HUDEP-2 (cell line): ENCODE measurements around the gene ARHGAP24.
"Not testable (repeated sequence)": the region's sequence is repeated elsewhere in the genome, so short reads cannot be mapped to it uniquely, and the experiment has no call there.

Experiments used
- DNase-seq, 76 experiments: peaks; one replicate each; lab custom pipeline; 2025; ENCODE audit not compliant: unreplicated experiment in 76 of 76; lab: John Stamatoyannopoulos, UW

ARHGAP24 gene

GRCh38 chr4:85938062-85938461 lies 463.1 kb downstream of the ARHGAP24 start:
- no peak for DNase-seq

GRCh38 chr4:85938902-85939301 lies 464.0 kb downstream of the ARHGAP24 start:
- DNase-seq: no peak

- no peak for DNase-seq
Measured at GRCh38 chr4:85939595-85939994, 464.6 kb downstream of the ARHGAP24 start.

GRCh38 chr4:85940151-85940550 lies 465.2 kb downstream of the ARHGAP24 start:
- DNase-seq: no peak

GRCh38 chr4:85942107-85942506 lies 467.2 kb downstream of the ARHGAP24 start:
- no peak for DNase-seq

GRCh38 chr4:85946821-85947220 lies 471.9 kb downstream of the ARHGAP24 start:
- DNase-seq: no peak

GRCh38 chr4:85951099-85951498 lies 476.1 kb downstream of the ARHGAP24 start:
- no peak for DNase-seq

GRCh38 chr4:85952528-85952927 lies 477.6 kb downstream of the ARHGAP24 start:
- DNase-seq: no peak

GRCh38 chr4:85952972-85953650 lies 478.2 kb downstream of the ARHGAP24 start:
- DNase-seq: no peak

GRCh38 chr4:85953651-85954018 lies 478.7 kb downstream of the ARHGAP24 start:
- DNase-seq: no peak

GRCh38 chr4:85955620-85956292 lies 480.8 kb downstream of the ARHGAP24 start:
- no peak for DNase-seq

GRCh38 chr4:85956293-85956945 lies 481.5 kb downstream of the ARHGAP24 start:
- no peak for DNase-seq

- no peak for DNase-seq
Measured at GRCh38 chr4:85961887-85962286, 486.9 kb downstream of the ARHGAP24 start.

GRCh38 chr4:85963231-85963630 lies 488.3 kb downstream of the ARHGAP24 start:
- DNase-seq: no peak

GRCh38 chr4:85964298-85964697 lies 489.3 kb downstream of the ARHGAP24 start:
- no peak for DNase-seq

GRCh38 chr4:85965017-85965416 lies 490.1 kb downstream of the ARHGAP24 start:
- DNase-seq: not testable (repeated sequence)

GRCh38 chr4:85965529-85965928 lies 490.6 kb downstream of the ARHGAP24 start:
- no peak for DNase-seq

GRCh38 chr4:85966373-85966772 lies 491.4 kb downstream of the ARHGAP24 start:
- DNase-seq: no peak

- DNase-seq: no peak
Measured at GRCh38 chr4:85967872-85968271, 492.9 kb downstream of the ARHGAP24 start.

GRCh38 chr4:85968945-85969819 lies 494.2 kb downstream of the ARHGAP24 start:
- DNase-seq: peak in 7 of 76 experiments; percentile 0 to 11 (median 4)

GRCh38 chr4:85970535-85970934 lies 495.6 kb downstream of the ARHGAP24 start:
- DNase-seq: no peak
